HT-29 (cell line): Measurements from ENCODE around the gene DPYSL3. TPM values are rescaled to one million over a fixed set of nuclear protein-coding genes. Genes with fewer than 3 reads are reported as not detected.
"Not testable (repeated sequence)": the region's sequence is repeated elsewhere in the genome, so short reads cannot be mapped to it uniquely, and the experiment has no call there.

Experiments used
- DNase-seq: peaks from one replicate; pipeline ENCODE4 v3.0.0-alpha.2; 2015; ENCODE audit warnings: low spot score
- total RNA-seq: library from RNA; depleted of rRNA; stranded (reverse); fragments of >200 nt; shearing (Covaris generic); gene quantifications from 2 replicates; pipeline ENCODE4 v1.2.3, GENCODE V29; 2014; rRNA removed

Gene DPYSL3
- 0.81 and 2.3 TPM in 2 replicates for total RNA-seq

- no peak for DNase-seq
Measured at GRCh38 chr5:147509710-147510651, at the start of gene DPYSL3. Gene DPYSL3 (minus strand): TSS chr5:147510068. CDS start chr5:147509858, 210 bp downstream.

GRCh38 chr5:147558826-147559225 is 49.0 kb upstream of the DPYSL3 start:
- DNase-seq: peak; percentile 30

GRCh38 chr5:147557876-147558745 is 48.2 kb upstream of the DPYSL3 start:
- no peak for DNase-seq

- no peak for DNase-seq
Measured at GRCh38 chr5:147555176-147555575, 45.3 kb upstream of the DPYSL3 start.

GRCh38 chr5:147554261-147554817 is 44.5 kb upstream of the DPYSL3 start:
- peak; percentile 37 for DNase-seq

- not testable (repeated sequence) for DNase-seq
Measured at GRCh38 chr5:147553817-147554216, 43.9 kb upstream of the DPYSL3 start.

- DNase-seq: no peak
Measured at GRCh38 chr5:147552897-147553296, 43.0 kb upstream of the DPYSL3 start.

GRCh38 chr5:147551677-147552076 is 41.8 kb upstream of the DPYSL3 start:
- DNase-seq: no peak

- DNase-seq: no peak
Measured at GRCh38 chr5:147547730-147548129, 37.9 kb upstream of the DPYSL3 start.

GRCh38 chr5:147544556-147544955 is 34.7 kb upstream of the DPYSL3 start:
- DNase-seq: no peak

- no peak for DNase-seq
Measured at GRCh38 chr5:147539053-147539452, 29.2 kb upstream of the DPYSL3 start.

GRCh38 chr5:147538236-147538635 is 28.4 kb upstream of the DPYSL3 start:
- DNase-seq: no peak

- DNase-seq: no peak
Measured at GRCh38 chr5:147534172-147534951, 24.5 kb upstream of the DPYSL3 start.

GRCh38 chr5:147532156-147532555 is 22.3 kb upstream of the DPYSL3 start:
- no peak for DNase-seq

GRCh38 chr5:147530530-147531389 is 20.9 kb upstream of the DPYSL3 start:
- no peak for DNase-seq

GRCh38 chr5:147523069-147523468 is 13.2 kb upstream of the DPYSL3 start:
- no peak for DNase-seq

- DNase-seq: no peak
Measured at GRCh38 chr5:147522435-147522834, 12.6 kb upstream of the DPYSL3 start.

GRCh38 chr5:147520450-147520849 is 10.6 kb upstream of the DPYSL3 start:
- DNase-seq: no peak

- no peak for DNase-seq
Measured at GRCh38 chr5:147519380-147519779, 9.5 kb upstream of the DPYSL3 start.

- no peak for DNase-seq
Measured at GRCh38 chr5:147517383-147517782, 7.5 kb upstream of the DPYSL3 start.
